ENCODE data around the gene IL22. TPM values are rescaled to one million over a fixed set of nuclear protein-coding genes. Genes with fewer than 3 reads are reported as not detected.

The IL22 gene
- total RNA-seq, 1 donor from 2014 or later, result not detected

DNA sequence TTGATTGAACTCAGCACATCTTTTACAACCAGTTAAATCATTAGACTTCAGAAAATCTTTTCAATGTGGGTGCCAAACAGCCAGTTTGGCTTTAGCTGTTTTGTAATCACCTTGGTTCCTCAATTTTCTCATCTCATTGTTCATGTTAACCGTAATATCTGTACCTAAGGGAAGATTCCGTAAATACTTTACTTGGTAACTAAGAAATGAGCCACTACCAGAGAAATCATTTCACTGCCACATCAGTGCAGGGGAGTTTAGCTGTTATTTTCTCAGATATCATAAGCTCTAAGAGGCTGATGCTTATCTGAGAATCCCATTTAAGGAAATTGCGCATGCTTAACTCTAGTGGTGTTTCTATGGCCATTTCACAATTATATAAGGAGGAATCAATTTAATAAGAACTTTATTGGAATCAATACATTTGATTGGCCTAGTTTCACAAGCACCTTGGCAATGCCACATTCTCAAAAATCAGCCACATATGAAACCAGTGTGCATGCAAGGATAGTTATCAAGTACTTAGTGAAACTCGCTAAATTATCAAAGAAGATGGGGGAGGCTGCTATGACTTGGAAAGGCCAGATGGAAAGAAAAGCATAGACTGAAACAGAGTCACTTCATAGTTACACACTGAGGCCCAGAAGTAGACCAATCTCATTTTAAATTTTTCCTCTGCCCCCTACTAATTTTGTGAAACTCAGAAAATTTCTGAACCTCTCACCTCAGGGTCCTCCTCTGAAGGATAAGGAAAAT is 28.1 kb upstream of the IL22 start:
- no peaks in the 10 kb centered on the region for H3K4me1 Mint-ChIP-seq (ENCODE audit: unreplicated experiment)
- DNase-seq (ENCODE audit: low spot score), result no peak
- H3K27ac Mint-ChIP-seq (ENCODE audit: unreplicated experiment), result no peak overlapping the region
- no peaks in the 10 kb centered on the region for H3K9me3 Mint-ChIP-seq (ENCODE audit: unreplicated experiment)
- no peaks in the 10 kb centered on the region for H3K36me3 Mint-ChIP-seq (ENCODE audit: low read depth, unreplicated experiment)
- no peaks in the 10 kb centered on the region for H3K27me3 Mint-ChIP-seq (ENCODE audit: unreplicated experiment)
- H3K4me3 Mint-ChIP-seq (ENCODE audit: unreplicated experiment), result no peak overlapping the region
- TF ChIP-seq, protein P1, sequence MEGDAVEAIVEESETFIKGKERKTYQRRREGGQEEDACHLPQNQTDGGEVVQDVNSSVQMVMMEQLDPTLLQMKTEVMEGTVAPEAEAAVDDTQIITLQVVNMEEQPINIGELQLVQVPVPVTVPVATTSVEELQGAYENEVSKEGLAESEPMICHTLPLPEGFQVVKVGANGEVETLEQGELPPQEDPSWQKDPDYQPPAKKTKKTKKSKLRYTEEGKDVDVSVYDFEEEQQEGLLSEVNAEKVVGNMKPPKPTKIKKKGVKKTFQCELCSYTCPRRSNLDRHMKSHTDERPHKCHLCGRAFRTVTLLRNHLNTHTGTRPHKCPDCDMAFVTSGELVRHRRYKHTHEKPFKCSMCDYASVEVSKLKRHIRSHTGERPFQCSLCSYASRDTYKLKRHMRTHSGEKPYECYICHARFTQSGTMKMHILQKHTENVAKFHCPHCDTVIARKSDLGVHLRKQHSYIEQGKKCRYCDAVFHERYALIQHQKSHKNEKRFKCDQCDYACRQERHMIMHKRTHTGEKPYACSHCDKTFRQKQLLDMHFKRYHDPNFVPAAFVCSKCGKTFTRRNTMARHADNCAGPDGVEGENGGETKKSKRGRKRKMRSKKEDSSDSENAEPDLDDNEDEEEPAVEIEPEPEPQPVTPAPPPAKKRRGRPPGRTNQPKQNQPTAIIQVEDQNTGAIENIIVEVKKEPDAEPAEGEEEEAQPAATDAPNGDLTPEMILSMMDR (IDR thresholded peaks at IDR 0.05; ENCODE audit: unreplicated experiment), result no peak

DNA sequence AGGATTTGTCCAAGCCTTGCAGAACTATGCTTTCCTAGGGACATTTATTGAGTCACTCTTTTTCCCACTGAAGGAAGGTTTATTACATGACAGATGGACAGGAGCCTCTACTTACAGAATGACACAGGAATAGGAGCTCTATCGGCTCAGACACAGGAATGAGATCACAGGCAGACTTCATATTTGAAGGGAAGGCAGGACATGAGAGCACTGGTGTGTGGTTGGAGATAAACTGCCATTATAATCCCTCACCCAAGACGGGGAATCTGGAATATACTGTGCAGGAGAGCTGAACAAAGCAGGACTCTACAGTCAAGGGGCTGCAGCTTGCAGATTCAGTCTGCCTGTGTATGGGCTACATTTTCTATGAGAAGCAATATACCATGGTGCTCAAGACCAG is 26.8 kb upstream of the IL22 start:
- H3K36me3 Mint-ChIP-seq (ENCODE audit: low read depth, unreplicated experiment), result no peaks in the 10 kb centered on the region
- H3K9me3 Mint-ChIP-seq (ENCODE audit: unreplicated experiment), result no peaks in the 10 kb centered on the region
- no peak for DNase-seq (ENCODE audit: low spot score)
- H3K27ac Mint-ChIP-seq (ENCODE audit: unreplicated experiment), result no peak overlapping the region
- no peak overlapping the region for H3K4me3 Mint-ChIP-seq (ENCODE audit: unreplicated experiment)
- no peaks in the 10 kb centered on the region for H3K4me1 Mint-ChIP-seq (ENCODE audit: unreplicated experiment)
- H3K27me3 Mint-ChIP-seq (ENCODE audit: unreplicated experiment), result no peaks in the 10 kb centered on the region
- TF ChIP-seq, protein P1 (IDR thresholded peaks at IDR 0.05; ENCODE audit: unreplicated experiment), result no peak

DNA sequence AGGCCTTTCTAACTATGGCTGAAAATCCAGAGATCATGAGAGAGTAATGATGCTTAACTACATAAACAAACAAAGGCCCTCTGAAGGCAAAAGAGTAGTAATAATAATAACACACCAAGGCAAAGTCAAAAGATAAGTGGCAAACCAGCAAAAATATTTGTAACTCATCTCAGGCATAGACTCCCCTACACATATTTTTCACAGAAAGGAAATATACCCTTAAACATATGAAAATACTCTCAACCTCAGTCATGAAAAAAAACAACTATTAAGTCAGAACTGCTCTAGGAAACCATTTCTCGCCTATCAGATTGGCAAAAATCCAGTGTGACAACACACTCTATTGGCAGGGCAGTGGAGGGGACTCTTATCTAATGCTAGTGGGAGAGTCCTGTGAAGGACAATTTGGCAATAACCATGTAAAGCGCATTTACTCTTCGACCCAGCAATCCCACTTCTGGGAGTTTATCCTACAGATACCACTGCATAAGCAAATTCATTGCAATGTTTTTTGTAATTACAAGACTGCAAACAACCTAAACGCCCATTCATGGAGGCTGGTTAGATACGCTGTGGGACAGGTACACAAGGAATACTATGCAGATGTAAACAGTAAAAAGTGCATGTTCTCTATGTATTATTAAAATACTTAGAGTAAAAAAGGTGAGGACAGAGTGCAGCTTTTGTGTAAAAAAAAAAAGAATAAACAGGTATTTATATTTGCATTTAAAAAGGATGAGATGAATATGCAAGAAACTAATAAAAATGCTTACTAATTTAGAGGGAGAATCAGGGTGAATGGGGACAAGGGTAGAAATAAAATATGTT is 26.0 kb upstream of the IL22 start:
- no peak for DNase-seq (ENCODE audit: low spot score)
- H3K4me3 Mint-ChIP-seq (ENCODE audit: unreplicated experiment), result no peak overlapping the region
- no peaks in the 10 kb centered on the region for H3K27me3 Mint-ChIP-seq (ENCODE audit: unreplicated experiment)
- H3K9me3 Mint-ChIP-seq (ENCODE audit: unreplicated experiment), result no peaks in the 10 kb centered on the region
- H3K27ac Mint-ChIP-seq (ENCODE audit: unreplicated experiment), result no peak overlapping the region
- TF ChIP-seq, protein P1 (IDR thresholded peaks at IDR 0.05; ENCODE audit: unreplicated experiment), result no peak
- no peaks in the 10 kb centered on the region for H3K4me1 Mint-ChIP-seq (ENCODE audit: unreplicated experiment)
- H3K36me3 Mint-ChIP-seq (ENCODE audit: low read depth, unreplicated experiment), result no peaks in the 10 kb centered on the region

DNA sequence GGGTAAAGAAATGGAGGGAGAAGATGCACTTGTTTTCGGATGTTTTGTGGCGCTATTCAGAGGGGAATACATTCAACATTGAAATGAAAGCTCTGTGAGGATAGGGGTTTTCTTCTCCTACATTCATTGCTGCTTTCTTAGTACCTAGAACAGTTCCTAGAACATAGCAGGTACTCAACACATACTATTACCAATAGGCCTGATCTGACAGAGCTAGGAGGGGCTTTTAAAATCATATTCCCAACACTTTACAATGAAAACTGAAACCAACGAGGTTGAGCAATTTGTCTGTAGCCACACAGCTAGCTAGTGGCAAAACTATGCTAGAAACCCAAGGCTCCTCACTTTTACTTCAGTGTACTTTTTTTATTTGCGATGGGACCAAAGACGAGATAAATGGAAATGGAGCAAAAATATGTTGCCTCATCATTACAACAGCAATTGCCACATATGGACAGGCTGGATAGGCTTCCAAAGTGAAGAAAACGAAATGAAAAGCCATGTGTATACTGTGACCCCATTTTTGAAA is 23.1 kb upstream of the IL22 start:
- Mint-ChIP-seq H3K9me3 (ENCODE audit: unreplicated experiment) (no peaks in the 10 kb centered on the region), H3K27ac (ENCODE audit: unreplicated experiment) (no peak overlapping the region), H3K4me1 (ENCODE audit: unreplicated experiment) (peaks cover 2% of the 10 kb centered on the region), H3K36me3 (ENCODE audit: low read depth, unreplicated experiment) (no peaks in the 10 kb centered on the region), H3K27me3 (ENCODE audit: unreplicated experiment) (no peaks in the 10 kb centered on the region), H3K4me3 (ENCODE audit: unreplicated experiment) (no peak overlapping the region)
- TF ChIP-seq, protein P1 (IDR thresholded peaks at IDR 0.05; ENCODE audit: unreplicated experiment), result no peak
- no peak for DNase-seq (ENCODE audit: low spot score)
